Stimulated activated CD4-positive, alpha-beta T cell treated with anti-CD3 and anti-CD28 coated beads, Interleukin-1b, Interleukin-23, amount 100 ng/mL, for 24 hours (primary cell): ENCODE measurements around the gene STK38L.

Experiments used
- DNase-seq, 4 experiments: peaks; one replicate each; pipeline ENCODE4 v3.0.0-alpha.2; 2020; ENCODE audit warnings: low read depth in 4 of 4, low spot score in 1 of 4

Gene STK38L

DNA sequence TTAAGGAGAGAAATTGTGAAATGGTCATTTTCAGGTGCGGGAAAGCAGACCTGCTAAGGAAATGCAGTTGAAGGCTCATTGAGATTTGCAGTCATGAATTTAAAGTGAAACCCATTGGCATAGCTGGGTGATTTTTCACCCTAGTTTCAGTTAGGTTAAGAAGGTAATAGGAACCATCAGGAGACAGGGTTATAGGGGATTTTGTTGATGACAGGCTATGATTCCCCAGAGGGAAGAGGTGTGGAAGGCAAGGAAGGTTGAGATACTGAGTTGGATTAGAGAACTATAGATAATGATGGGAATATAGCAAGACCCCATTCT is 65.9 kb downstream of the STK38L start:
- no peak for DNase-seq

DNA sequence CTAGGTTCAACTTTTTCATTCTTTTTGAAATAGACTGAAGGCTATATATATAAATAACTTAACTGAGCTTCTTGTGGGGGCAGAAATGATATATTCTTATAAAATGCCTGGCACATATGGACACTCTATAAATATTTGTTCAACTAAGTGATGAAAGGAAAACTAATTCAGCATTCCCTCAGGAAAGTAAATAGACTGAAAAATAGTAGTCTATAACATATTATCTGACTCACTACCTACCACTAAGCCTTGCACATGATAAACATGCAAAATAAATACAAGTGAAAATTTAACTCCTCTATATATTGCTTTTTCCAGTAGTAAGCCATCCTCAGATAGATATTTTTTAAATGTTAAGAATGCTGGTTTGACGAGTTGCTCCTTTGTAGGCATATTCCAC is 72.9 kb downstream of the STK38L start:
- no peak for DNase-seq

DNA sequence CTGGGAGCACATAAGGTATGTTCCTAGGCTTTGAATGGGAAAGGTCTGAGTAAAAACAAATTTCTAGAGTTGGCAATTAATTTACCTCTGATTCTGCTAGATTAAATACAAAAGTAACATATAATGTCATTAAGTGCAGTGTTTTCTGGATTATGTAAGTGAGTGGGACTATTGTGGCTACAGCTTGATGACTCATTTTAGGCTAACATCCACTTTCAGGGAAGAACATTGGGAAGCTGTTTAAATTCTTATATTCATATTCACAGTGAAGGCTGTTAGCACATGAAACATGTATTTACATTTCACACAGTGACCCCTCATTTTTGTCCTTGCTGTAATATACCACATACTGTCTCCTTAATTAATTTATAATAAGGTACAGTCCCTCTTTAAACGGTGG is 75.3 kb downstream of the STK38L start:
- DNase-seq, result no peak

DNA sequence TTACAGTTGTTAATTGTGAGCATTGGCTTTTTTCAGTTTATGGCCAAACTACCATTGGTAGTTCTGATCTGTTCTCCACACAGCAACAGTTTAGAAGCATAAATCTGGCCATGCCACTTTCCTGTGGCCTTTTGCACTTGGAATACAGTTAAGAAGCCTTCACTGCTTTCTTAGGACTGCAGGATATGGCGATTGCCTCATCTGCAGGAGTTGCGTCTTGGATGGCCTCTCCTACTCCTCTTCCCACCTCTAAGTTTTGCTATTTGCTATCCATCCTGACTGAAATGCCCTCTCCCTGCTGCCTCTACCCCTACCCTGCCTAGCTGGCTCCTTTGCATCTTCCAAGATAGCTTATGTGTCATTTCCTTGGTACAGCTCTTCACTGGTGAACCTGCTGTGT is 75.8 kb downstream of the STK38L start:
- DNase-seq, result no peak

DNA sequence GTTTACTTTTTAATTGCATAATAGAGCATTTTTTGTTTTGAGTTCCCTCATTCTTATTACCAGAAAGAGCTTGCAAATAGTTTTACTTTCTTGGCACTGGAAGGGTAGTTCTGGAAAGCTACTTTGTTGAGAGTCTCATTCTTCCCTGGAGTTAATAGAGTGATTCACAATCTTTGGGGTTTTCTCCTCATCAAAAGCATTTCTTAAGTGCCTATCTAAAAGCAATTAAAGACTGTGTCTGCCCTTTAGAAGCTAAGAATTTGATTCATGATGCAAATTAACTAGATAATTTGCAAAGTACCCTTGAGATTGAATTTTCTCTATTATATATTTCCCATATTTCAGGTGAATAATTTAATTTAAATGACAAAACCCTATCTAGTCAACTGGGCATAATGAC is 80.4 kb downstream of the STK38L start:
- no peak for DNase-seq

DNA sequence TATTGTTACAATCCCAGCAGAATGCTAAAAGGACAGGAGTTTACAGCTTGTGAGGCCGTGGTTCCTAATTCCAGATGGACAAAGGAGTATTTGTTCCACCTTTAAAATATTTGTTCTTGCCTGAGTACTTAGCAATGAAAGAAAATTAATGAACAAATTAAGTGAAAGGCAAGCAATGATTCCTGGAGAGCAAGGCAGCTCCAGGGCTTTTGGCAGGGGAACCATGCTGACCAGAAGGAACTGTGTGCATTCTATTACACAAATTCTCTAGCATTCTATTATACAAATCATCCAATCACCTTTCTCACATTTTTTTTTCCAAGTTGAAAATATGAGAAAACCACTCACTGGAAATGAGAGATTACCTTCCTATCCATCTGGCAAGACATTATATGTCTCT is 86.8 kb downstream of the STK38L start:
- DNase-seq, result no peak

DNA sequence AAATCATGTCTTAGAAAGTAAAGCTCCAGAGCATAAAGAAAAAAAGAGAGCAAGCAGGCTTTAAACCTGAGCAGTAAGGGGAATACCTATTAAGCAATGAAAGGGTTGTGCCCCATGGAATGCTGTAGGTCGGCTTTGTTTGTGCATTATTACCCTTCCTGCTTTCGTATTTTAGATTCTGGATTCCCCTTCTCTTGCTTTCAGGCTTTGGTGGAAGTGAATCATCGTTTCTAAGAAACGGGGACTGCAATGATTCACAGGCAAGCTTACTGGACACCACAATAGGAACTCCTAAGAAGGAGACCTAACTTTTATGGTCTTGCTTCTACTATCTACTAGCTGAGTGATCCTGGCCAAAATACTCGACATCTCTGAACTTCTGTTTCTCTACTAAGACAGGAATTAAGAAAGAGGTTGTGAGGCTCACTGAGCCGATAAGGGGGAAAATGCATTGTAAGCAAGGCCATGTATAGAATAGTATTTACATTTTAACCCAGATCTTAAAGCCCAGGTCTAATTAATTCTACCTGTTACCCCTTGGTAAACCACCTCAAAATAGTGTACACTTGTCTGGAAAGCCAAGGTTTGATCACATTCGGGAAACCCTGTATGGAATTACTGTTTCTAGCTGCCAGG is 87.3 kb downstream of the STK38L start:
- DNase-seq, result peak in 1 of 4 experiments; percentile 11

DNA sequence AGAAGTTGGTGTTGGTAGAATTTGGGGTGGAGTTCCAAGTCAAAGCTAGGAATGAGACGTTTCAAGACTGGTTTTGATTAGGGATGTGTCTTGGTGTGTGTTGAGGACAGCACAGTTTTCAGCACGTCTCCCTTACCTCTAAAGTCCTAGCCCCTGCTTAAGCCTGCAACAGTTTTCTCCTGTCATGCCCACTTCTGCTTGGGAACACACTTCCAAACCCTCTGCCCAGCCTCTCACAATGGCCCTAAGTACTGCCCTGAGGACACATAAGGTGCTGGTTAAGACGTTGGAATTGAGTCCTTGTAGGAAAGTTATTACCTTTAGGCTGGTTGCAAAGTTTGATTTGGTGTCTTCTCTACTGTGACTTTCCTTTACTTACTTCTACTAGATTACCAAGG is 87.8 kb downstream of the STK38L start:
- no peak for DNase-seq

DNA sequence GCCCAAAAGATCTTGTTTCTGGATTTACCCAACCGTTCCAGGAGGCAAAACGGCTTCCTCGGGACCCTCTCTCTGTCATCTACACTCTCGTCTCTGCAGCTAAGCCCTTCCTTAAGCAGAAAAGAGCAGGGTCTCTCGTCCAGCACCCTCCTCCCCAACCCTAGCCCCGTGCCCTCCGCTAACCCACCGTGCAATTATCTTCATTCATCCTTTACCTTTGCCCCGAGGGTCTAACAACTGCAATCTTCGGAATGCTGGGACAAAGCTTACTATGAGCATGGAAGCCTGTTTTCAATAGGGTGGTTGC is 88.3 kb downstream of the STK38L start:
- no peak for DNase-seq

DNA sequence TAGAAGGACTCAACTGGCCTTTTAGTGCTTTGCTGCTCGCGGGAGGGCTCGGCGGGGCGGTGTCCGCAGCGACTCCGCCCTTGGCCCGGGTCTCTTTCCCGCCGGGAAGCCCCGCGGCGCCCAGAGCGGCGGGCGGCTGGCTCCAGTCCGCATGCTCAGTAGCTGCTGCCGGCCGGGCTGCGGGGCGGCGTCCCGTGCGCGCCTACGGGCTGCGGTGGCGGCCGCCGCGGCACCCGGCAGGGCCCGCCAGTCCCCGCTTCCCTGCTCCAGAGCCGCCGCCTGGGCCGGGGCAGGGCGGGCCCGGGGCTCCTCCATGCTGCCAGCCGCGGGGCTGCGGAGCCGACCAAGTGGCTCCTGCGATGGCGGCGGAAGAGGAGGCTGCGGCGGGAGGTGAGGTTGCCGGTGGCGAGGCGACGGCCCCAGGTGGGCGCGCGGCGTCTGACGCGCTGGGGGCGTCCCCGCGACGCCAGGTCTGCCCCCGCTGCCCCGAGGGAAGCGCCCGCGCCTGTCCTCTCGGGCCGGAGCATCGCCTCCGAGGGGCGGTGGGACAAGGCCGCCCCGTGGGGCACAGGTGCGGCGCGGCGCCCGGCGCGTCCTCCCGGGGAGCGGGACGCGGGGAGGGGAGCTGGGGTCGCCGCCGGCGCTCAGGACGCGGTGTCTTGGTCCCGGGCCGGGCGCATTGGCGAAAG is 88.8 kb downstream of the STK38L start, which contains the start of gene BMAL2:
TSS of gene BMAL2 (plus strand) at position 123 of the 689 bp plus-strand sequence. CDS start at position 360, 237 bp downstream.
- DNase-seq, result peak in 3 of 4 experiments; percentile 2 to 22 (median 10)

DNA sequence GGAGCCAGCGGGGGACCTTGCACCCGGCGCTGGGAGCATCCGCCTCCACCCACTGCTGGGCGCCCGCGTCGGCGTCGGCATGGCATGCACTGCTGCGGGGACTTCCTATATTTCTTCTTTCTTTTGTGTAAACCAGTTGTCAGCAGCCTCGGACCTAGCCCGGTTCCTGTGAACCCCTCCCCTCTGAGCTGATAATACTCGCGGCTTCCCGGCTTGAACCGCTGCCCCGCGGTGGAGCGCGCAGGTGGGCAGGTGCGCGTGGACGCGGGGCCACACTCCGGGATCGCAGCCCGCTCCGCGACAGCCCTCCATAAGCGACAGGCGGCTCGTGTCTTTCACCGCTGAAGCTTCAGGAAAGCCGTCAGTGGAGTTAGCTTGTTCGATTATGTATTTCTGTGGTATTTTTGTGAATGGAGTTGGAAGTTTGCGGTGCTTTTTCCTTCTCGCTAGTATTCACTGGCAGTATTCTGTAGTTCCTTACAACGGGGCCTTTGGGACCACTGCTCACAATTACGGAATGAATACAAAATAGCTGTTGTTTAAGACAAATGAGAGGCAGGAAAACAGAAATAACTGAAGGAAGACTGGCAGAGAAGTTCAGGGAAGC is 89.4 kb downstream of the STK38L start:
- peak in 3 of 4 experiments; percentile 7 to 31 (median 28) for DNase-seq

DNA sequence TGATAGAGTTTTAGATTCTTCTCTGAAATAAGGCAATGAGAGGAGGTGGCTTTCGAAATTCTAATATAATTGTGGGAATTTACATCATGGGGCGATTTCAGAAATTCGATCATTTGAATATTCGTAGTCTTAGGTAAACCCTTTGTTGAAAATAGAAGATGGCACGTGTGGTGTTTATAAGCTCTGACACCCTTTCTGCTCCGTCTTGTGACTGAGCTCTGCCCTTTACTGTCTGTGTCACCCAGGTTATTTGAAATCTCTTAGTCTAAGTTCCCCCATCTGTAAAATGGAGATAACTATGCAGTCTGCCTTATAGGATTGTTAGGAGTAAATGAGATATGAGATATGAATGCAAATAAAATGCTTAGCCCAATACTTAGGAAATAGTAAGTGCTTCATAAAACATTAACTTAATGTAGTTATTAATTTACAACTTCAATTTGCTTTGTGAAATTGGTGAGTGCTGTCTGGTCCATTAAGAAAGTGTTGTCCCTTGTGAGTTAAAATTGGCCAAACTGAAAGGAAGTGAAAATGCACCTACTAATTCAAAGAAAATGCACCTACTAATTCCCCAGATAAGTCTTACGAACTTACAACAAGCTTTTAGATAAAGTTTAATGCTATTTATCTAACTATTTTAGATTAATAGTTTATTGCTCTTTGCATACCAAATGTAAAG is 90.1 kb downstream of the STK38L start:
- no peak for DNase-seq

DNA sequence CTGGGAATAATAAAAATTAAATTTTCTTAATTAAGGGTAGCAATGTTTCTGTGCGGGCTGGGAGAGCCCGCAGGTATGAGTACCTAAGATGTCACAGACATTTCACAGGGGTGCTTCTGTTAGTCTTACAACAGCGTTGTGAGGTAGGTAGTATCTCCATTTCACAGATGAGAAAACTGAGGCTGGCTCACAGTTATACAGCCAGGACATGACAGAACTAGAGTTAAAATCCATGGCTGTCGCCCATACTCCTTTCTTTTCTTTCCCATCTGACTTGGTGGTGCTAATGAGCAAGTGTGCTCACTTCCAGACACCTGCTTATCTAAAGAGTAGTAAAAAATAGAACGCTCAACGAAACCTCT is 90.6 kb downstream of the STK38L start:
- no peak for DNase-seq

DNA sequence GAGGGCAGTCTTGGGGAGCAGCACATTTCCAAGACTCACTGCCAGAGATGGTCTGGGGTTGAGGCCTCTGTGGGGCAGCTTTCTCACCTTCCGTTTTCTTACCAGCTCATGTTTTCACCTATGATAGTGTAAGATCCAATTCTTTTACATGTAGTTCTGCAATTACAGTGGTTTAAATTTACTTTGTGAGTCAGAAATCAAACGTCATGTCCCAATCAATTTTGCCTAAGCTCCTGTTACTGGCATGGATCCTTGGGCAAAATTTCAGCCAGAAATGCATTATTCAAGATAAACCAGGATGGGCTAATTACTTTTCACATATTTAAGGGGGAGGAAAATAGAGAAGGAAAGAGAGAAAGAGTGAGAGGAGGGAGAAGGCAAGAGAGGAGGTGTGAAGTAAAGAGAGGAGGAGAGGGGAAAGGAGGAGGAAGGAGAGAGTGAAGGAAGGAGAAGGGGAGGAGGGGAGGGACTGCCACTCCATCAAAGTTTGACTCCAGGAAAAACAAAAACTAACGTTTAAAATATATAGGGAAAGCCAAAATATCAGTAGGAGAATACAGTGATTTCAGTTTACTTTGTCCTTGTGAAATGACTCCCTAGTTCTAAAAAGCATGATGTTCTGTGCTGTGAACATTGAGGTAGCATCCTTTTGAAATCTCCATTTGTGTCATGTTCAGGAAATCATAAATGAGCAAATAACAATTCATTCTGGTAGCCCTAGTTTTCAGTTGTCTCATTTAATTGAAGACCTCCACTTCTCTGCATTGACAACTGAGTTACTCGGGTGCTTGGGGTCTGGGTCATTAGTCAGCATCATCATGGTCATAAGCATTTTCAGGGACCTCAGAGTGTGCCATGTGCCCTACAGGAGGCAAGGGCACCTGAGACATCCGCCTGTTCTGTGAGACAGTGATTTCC is 91.5 kb downstream of the STK38L start:
- DNase-seq, result no peak

DNA sequence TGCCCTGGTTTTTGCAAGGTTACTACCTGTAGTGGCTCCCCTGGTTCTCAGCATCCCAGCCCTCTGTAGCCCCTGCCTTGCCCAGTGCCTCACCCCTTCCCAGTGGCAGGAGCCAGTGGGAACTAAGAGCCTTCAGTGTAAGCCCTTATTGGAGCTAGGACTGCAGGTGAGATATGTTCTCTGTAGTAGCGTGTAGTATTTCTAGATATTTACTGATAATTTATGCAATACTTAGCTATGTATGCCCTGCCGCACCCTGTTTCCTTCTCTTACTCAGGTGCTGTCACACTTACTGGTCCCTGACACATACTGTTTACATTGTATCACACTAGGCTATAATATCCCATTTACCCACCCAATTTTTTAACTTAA is 92.2 kb downstream of the STK38L start:
- no peak for DNase-seq

DNA sequence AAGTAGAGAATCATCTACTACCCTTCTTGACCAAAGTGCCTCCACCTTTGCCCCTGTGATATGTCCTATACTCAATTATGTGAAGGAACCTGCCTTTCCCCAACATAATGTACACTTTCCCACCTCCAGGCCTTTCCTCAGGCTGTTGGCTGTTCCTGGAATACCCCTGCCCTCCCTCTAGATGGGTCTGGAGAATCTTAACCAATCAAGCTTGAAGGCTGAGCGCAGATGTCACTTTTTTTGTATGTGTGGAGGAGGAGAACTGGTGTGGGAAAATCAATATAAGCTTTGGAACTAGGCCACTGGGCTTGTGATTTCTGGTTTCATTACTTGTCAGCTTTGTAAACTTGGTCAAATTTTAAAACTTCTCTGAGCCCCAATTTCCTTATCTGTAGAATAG is 93.3 kb downstream of the STK38L start:
- DNase-seq, result no peak

DNA sequence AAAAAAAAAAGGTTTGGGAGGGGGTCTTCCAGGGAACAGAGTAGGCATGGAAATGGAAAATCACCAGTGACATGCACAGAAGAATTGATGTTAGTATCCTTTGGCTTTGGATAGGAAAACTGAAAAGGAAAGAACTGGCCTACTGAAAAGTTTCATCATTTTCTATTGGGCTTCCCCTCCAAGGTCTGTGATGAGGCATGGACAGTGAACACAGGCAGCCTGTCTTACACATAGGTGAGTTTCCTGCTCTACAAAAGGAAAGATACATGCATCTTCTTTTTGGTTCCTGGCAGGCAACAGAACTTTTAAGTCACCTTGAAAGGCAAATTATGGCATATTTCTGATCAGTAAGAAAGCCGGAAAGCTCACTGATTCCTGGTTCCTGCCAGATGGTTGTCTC is 94.4 kb downstream of the STK38L start:
- DNase-seq, result no peak

DNA sequence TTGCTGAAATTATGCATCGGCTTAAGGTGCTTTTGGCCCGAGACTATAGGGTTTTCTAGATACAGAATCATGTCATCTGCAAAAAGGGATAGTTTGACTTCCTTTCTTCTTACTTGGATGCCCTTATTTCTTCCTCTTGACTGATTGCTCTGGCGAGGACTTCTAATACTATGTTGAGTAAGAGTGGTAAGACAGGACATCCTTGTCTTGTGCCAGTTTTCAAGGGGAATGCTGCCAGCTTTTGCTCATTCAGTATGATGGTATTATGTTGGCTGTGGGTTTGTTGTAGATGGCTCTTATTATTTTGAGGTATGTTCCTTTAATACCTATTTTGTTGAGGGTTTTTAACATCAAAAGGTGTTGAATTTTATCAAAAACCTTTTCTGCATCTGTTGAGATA is 96.9 kb downstream of the STK38L start:
- DNase-seq, result no peak

DNA sequence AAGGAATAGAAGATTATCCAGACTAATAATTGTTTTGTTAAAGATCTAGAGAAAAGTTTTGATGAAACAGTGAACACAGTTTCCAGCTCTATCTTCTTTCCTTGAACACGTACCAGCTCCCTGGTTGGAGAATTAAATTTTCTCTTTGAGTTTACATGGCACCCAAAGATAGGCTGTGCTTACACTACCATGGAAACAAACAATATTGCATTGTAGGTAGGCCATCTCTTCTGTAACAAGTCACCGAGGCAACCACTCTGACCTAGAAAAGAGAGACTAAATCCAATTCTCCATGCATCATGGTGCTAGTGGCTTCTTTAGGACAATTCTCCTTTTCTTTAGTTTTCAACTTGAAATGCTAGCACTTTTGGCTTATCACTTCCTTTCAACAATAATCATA is 98.5 kb downstream of the STK38L start:
- no peak for DNase-seq

DNA sequence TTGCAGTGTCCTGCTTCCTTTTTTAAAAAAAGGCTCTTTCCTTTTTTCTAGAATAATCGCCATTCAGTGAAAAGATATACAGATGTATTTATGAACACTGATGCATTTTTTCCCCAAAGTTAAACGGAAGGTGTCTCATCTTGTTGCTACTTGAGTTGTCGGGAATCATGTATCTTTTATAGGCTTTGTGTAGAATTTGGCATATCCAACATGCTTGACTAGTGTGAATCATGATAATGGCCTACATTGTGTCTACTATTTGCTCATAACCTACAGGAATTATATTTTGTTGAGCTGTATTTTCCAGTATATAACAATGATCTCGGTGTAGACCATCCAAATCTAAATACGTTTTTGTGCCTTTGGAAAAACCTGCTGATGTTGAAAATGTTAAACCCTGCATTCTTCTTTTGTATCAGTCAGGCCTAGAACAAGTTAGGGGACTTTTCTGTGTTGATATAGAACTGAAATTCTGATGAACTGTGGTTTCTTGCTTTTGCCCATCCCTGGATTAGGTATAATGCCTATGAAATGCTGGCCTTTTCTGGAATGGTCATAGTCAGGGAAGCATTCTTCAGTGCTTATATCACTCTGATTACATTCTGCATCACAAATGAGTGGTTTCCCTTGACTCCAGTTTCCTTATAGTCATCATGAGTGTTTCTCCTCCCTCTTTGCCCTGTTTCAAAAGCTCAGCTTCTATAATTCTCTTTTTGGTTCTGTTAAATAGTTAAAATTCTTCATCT is 99.3 kb downstream of the STK38L start:
- no peak for DNase-seq

DNA sequence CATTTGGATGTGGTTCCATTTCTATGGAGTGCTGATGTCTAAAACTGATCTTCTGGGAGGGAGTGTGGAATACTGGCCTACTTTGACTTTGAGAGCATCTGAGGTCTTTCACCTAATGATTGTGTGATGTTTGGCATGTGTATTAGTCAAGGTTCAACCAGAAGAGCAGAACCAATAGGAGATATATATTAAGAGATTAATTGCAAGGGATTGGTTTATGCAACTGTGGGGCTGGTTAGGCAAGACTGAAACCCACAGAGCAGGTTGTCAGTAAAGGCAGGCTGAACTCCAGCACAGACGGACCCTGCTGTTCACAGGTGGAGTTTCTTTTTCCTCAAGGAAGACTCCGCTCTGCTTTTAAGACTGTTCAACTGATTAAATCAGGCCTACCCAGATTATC is 100.2 kb downstream of the STK38L start:
- no peak for DNase-seq
